Left ventricle myocardium superior (tissue), 1 donor: ENCODE measurements around the gene APOL4. TPM values are rescaled to one million over a fixed set of nuclear protein-coding genes. Genes with fewer than 3 reads are reported as not detected.
"Not testable (repeated sequence)": the region's sequence is repeated elsewhere in the genome, so short reads cannot be mapped to it uniquely, and the experiment has no call there.

Experiments
- ATAC-seq: fragments of 200-7000 bp; cut with Tn5 transposase; one replicate; pipeline ENCODE4 v1.9.1; 2020; ENCODE audit warnings: mild to moderate bottlenecking, moderate library complexity
- DNase-seq: peaks from one replicate; pipeline ENCODE4 v3.0.0-alpha.2; 2020
- intact Hi-C: fragments of 100-400 bp; cut with micrococcal nuclease; formaldehyde crosslinking; loops from one replicate; pipeline ENCODE4 v1.11.0; 2022
- total RNA-seq: library from RNA; stranded (reverse); fragmentation: NEBNext Ultra II Directional; extraction: Animal tissue kit (Norgen Biotek cat#: 25700); gene quantifications from one replicate; pipeline ENCODE4 v1.2.1, GENCODE V29; 2021
- donor health status: DM: no; HTN: yes; CAD: no; lungs with severe emphysema.

The APOL4 gene
- total RNA-seq, 1 donor from 2014 or later: 3.8 TPM

DNA sequence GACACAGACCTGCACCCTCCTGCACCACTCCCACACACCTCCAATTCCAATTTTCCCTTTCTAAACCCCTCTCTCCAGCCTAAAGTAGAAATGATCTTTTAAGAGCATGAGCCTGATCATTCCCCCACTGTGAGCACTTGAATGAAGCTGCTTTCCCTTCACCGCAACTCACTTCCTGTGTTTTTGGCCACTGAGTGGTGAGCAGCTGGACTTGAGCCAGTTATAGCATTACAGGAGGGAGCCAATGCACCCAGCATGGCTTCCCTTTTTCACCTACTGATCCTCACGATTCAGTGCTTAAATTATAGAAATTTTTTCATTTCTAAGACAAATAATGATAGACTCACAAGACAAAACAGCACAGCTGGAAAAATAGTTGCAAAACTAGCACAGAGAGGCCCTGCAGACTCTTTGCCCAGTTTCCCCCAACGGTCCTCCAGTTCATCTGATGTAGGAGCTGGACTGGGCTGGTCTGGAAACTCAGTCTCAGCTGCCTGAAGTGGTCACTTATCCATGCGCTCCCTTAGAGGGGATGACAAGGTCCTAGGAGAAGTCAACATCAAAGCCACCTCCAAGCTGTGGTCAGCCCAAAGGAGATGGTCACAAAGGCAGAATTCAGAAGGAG is 9.7 kb upstream of the APOL4 start:
- intact Hi-C loops: no loop called here

DNA sequence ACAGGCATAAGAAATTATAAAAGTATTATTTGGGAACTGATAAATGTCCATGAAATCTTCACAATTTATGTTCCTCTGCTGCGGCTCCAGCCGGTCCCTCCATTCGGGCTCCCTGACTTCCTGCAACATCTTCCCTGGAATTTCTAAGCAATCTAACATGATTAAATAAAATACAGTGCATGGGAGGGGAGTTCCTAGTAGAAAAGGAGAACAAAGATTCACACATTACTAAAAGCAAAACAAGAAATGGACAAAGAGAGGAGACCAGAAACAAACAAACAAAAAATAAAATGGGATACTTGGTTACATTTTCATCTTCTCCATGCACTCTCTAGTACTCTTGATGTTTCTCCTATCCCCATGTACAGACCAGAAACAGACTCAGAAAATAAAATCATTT is 8.6 kb upstream of the APOL4 start:
- no peak for DNase-seq
- ATAC-seq: no peak
- intact Hi-C loops: no loop called here

More for the DNA sequence above, 9.7 kb upstream of the APOL4 start:
- ATAC-seq (peak; percentile 70), DNase-seq (no peak)

- ATAC-seq, intact Hi-C loops, DNase-seq: not testable (repeated sequence)
Observed at GRCh38 chr22:36209488-36209908, 7.9 kb upstream of the APOL4 start.

DNA sequence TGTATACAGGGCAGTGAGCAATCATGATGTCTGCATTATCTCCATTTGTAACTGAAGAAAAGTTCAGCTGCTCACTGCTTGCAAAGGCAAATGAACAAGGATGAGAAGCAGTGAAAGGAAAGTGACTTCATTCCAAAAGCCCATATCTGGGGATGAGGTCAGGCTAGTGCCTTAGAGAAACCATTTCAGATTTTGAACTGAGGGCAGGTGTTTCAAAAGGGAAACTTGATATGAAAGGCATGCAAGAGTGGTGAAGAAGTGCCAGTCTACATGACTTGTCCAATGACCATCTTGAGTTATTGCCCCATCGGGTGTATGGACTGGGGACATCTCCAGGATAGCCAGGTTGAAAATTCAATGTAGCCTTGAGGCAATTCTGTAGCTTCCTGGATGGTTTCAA is 7.3 kb upstream of the APOL4 start:
- no peak for ATAC-seq
- intact Hi-C loops: no loop called here
- DNase-seq: no peak

GRCh38 chr22:36208162-36208765 is 6.7 kb upstream of the APOL4 start:
- ATAC-seq (no peak), DNase-seq (no peak)
- intact Hi-C loops: no loop called here

- ATAC-seq (no peak), DNase-seq (no peak)
- intact Hi-C loops: no loop called here
Observed at GRCh38 chr22:36206255-36206654, 4.6 kb upstream of the APOL4 start.

GRCh38 chr22:36205573-36205972 is 4.0 kb upstream of the APOL4 start:
- ATAC-seq, intact Hi-C loops, DNase-seq: not testable (repeated sequence)

GRCh38 chr22:36204632-36205015 is 3.0 kb upstream of the APOL4 start:
- DNase-seq: no peak
- no peak for ATAC-seq
- intact Hi-C loops: no loop called here

DNA sequence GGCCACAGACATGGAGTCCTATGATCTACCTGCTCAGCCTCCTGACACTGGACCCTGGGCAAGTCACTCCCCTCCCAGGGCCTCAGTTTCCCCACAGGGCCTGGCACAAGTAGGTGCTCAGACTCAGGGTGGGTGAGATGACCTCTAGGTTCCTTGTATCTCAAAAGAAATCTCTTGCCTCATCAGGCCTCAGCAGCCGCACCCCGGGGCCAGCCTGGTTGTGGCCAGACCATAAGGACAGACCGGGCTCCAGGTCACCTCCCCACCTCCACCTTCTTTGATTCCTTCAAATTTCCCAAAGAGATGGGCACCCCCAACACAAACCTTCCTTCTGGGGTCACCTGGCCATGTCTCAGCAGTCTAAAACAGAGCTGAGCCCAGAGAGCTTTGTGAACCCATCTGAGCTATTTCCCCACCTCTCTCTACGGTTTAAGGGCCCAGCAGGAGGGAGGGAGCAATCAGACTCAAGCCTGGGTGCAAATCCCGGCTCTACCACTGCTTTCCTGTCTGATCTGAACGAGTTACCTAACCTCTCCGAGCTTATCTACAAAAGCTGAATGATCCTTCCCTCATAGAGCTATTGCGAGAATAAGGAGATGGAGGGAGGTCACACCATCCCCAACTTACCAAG is 2.5 kb upstream of the APOL4 start:
- intact Hi-C loops: no loop called here
- no peak for ATAC-seq
- no peak for DNase-seq

GRCh38 chr22:36203441-36203840 is 1.8 kb upstream of the APOL4 start:
- ATAC-seq, DNase-seq, intact Hi-C loops: not testable (repeated sequence)

- DNase-seq, ATAC-seq, intact Hi-C loops: not testable (repeated sequence)
Observed at GRCh38 chr22:36202906-36203305, 1.3 kb upstream of the APOL4 start.

- DNase-seq, intact Hi-C loops: not testable (repeated sequence)
- peak; percentile 33 for ATAC-seq
Observed at GRCh38 chr22:36201025-36201424, 584 bp downstream of the APOL4 start.

DNA sequence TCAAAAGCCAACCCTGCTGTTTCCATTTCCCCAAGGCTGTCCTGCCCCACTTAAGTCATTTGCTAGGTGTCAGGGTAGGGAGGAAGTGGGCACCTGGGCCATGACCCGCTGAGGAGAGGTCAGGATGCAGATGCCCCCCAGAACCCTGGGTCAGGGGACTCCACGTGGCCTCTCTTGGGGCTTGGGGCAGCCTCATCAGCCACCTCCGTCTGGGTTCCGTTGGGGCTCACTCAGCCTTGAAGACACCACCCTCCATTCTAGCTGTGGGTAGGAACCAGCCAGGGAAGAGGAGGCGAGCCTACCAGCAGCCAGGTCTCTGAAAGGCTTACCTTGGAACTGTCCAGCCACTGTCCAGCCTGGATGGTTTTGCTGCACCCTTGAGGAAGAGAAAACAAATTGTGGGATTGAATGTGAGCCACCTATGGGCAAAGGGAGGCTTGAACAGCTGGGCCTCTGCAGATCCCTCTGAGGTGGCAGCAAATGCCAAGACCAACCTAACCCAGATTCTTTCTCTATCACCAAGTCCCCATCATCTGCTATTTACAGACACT is 2.5 kb downstream of the APOL4 start:
- no peak for ATAC-seq
- intact Hi-C loops: no loop called here
- DNase-seq: no peak

DNA sequence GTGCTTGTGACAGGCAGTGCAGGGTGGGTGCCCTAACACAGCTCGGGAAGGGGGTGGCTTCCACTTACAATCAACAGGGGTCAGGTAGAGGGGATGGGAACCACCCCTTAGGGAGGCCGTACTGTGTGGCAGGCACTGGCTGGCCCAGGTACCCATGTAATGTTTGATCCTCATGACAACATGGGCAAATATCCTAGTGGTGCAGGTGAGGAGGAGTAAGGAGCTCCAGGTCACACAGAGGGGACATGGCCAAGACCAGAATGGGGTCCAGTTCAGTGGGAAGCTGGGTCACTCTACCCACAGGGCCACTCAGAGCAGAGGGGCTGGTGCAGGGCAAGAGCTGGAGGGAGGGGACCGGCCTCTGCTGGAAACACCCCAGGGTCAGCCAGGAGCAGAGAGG is 3.1 kb downstream of the APOL4 start:
- intact Hi-C loops: no loop called here
- ATAC-seq (no peak), DNase-seq (no peak)

- ATAC-seq: peak; percentile 47
- intact Hi-C loops: no loop called here
- no peak for DNase-seq
Observed at GRCh38 chr22:36197514-36198146, 4.0 kb downstream of the APOL4 start.

DNA sequence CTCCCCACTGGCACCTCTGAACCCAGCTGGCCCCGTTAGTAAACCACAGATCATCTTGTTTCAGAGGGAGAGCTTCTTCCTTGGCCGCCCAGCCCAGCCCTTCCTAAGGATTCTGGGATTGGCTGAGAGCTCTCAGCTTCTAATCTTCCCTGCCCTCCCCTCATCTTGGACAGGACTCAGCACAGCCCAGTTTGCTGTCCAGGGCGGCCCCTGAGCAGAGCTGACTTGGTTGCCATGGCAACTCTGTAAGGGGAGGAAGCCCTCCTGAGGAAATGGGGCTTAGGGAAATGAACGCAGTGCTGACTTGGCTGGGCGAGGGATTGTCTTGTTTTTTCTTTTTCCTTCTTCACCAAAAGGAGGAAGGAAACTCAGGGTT is 4.6 kb downstream of the APOL4 start:
- intact Hi-C loops: no loop called here
- peak; percentile 69 for DNase-seq
- ATAC-seq: peak; percentile 69

DNA sequence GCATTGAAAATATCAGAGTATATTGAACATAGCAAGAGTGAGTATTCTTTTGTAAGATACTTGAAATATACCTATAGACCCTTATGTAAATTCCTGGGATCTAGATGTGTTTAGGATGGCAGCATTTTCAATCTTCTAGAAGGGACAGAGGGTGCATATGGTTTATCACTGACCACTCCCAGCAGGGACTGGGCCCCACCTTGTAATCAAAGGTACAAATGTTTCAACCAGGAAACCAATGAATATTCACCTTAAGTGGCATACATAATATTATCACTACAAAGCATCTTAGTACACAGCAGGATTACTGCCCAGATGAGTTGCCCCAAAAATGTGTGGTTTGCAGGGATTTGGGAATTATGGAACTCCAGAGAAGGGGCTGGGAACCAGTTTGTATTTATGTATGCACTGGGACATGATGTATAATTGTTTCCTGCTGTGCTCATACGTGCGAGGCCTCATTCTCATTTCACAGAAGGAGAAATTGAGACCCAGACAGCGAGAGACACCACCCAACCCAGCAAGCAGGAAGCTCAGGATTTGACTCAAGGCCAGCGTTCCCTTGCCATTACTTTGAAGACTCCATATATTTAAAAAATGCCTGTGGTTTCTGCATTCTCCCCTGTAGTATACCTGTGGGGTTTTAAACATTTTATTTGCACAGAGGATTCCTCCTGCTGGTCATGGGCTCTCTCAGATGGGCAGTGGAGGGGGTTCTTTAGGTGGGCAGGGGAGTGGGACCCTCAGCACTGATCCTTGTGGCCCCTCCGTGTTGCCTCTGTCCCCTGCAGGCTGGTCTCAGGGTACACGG is 5.2 kb downstream of the APOL4 start:
- intact Hi-C loops: no loop called here
- ATAC-seq (no peak), DNase-seq (no peak)

- intact Hi-C loops: no loop called here
- peak; percentile 56 for DNase-seq
- ATAC-seq: peak; percentile 34
Observed at GRCh38 chr22:36194971-36195370, 6.6 kb downstream of the APOL4 start.

- intact Hi-C loops: no loop called here
- ATAC-seq (no peak), DNase-seq (no peak)
Observed at GRCh38 chr22:36194385-36194784, 7.2 kb downstream of the APOL4 start.
